Stimulated activated CD8-positive, alpha-beta memory T cell treated with anti-CD3 and anti-CD28 coated beads, Interleukin-12 subunit alpha, Interleukin-12 subunit beta, amount 100 ng/mL, for 24 hours (primary cell): ENCODE data around the gene MLNR.

ENCODE experiments used
- DNase-seq: peaks from one replicate; pipeline ENCODE4 v3.0.0-alpha.2; 2020; ENCODE audit errors: extremely low read depth

Gene MLNR, protein sequence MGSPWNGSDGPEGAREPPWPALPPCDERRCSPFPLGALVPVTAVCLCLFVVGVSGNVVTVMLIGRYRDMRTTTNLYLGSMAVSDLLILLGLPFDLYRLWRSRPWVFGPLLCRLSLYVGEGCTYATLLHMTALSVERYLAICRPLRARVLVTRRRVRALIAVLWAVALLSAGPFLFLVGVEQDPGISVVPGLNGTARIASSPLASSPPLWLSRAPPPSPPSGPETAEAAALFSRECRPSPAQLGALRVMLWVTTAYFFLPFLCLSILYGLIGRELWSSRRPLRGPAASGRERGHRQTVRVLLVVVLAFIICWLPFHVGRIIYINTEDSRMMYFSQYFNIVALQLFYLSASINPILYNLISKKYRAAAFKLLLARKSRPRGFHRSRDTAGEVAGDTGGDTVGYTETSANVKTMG

DNA sequence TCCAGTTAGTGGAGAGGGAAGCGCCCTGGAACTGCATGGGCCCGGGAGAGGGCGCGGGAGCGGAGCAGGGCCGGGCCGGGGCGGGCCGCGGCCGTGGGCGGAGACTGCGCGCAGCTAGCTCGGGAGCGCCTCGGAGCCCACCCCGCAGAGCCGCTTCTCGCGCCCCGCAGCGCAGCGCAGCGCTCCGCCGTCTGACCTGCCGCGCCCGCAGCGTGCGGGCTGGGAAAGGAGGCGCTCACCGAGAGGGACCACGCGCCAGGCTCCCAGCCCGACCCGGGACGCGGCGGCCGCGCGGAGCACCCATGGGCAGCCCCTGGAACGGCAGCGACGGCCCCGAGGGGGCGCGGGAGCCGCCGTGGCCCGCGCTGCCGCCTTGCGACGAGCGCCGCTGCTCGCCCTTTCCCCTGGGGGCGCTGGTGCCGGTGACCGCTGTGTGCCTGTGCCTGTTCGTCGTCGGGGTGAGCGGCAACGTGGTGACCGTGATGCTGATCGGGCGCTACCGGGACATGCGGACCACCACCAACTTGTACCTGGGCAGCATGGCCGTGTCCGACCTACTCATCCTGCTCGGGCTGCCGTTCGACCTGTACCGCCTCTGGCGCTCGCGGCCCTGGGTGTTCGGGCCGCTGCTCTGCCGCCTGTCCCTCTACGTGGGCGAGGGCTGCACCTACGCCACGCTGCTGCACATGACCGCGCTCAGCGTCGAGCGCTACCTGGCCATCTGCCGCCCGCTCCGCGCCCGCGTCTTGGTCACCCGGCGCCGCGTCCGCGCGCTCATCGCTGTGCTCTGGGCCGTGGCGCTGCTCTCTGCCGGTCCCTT is at the start of gene MLNR:
Gene MLNR, plus strand, starts transcription at position 303 of the 820 bp plus-strand sequence. Its CDS starts 0 bp downstream, at position 303.
- DNase-seq = no peak

DNA sequence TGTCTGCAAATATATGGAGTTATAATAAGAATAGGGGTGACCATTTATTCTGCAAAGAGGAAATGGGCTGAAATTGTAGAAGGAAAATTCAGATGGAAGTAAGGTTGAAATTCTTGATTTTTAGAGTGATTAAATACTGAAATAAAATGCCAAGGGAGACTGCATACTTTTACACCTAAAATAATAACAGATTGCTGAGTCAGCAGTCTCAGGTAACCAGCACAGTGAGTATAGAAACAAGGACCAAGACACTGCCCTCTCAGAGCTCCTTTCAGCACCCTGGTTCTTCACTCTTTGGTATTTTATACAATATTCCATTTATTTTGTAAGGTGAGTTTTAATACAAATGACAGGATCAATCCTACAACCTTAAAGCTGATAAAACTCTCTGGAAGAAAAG is 48.8 kb upstream of the MLNR start:
- no peak for DNase-seq

DNA sequence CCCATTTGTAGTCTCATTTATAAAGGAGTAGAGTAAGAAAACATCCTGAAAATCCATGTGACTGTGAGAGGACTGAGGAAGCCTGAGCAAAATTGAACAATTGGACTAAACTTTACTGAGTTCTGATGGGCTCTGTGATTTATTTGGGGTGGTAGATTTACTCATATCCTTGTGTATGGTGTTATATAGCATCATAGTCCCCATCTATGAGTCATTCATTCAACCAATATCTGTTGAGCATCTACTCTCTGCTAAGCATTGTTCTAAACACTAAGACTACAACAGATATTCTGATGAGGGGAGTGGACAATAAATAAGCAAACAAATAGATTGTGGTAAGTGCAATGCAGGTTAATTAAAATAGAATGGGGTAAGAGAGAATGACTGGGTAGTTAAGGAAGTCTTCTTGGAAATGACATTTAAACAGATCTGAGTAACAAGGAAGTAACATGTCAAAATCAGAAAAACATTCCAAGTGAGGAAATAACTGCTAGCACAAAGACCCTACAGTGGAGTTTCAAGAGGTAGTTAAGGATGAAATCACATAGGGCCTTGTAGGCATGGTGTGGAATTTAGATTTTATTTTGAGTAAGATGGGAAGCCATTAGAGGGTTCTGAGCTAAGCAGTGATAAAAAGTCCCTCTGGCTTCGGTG is 36.3 kb upstream of the MLNR start:
- DNase-seq = no peak

DNA sequence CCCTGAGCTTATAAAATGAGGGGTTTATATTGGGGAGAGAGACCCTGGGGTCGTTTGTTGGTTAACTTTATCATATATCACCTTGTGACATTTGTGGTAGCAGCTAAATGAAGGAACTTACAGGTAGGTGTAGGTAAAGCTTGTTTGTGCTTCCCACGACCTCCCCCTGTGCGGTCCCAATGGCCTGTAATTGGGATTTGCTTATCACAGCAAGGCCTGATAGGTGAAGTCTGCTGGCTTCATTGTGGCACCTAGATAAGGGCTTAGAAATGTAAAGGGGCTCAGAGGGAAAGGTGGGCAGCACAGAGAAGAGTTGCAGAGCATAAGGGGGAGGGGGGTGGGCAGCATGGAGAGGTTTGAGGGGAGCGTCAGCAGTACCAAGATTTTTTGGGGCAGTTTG is 35.5 kb upstream of the MLNR start:
- no peak for DNase-seq

DNA sequence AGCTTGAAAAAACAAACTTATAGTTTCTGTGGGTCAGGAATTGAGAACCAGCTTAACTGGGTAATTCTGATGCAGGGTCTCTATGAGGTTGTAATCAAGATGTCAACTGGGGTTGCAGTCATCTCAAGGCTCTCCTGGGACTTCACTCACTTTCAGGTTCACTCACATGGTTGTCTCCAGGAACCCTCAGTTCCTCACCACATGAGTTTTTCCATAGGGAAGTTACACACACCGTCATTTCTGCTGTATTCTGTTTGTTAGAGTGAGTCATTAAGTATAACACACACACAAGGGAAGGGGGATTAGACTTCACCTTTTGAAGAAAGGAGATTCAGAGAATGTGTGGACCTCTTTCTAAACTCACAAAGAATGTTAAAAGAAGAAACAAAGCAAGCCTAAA is 34.9 kb upstream of the MLNR start:
- DNase-seq = no peak

DNA sequence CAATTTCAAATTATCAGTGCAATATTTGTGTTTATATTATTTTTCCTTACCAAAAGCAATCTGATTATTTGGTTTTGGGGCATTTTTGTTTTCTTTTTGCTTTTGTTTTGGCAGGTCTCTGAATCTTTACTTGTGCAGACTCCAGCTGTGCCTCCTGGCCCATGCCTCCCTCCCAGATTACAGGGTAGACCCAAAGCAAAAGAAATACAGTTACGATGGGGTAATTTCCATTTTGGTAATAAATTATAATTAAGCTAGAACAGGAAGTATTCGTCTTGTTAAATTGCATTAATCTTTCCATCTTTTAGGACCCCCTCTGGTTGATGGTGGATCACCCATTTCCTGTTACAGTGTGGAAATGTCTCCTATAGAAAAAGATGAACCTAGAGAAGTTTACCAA is 29.2 kb upstream of the MLNR start:
- no peak for DNase-seq

DNA sequence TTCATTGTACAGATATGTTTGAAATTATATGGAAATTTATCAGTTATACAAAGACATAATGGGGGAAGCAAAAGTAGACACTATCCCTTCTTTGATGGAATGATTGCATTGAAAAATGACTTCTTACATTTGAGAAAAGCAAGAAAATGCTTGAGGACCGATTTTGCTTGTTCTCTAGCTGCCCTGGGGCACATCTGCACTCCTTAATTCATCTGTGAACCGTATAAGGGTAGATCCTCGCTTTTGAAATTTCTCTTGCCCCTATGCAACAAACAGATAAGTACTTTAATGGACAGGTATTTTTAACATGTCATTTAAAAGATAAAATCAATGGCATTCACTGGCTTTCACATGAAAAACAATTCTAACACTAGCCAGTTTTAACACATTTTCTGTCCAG is 13.5 kb upstream of the MLNR start:
- DNase-seq = no peak

DNA sequence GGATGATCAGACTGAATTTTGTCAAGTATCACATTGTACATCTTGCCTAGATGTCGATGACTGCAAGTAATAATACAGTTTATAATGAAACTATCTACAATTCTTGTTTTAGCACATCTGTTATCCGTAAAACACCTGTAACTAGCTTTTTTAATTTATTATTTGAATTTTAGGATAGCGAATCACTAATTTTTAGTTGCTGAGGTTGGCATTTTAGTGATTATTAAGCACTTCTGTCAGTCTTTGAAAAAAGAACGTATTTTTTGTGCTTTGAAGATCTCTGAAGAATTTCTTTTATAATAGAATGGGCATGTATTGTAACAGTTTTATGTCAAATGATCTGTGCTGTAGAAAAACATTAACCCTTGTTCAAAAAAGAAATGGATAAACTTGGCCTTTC is 11.5 kb upstream of the MLNR start:
- no peak for DNase-seq

DNA sequence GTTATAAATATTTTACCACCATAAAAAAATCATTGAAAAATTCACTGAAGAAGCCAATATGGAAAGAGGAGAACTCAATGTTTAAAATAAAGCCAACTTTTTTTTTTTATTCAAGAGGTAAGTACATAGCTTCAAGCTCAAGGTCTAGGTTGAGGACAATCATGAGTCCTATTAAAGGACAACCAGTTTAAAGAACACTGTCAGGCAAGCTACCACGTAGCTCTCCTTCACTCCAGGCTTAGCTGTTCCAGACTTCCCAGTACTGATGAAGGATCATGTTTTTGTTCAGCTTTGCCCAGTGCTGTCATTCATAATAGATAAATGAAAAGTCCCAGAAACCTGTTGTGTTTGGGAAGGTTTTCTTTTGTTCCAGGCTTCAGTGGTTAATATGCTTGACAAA is 10.0 kb upstream of the MLNR start:
- DNase-seq = no peak

DNA sequence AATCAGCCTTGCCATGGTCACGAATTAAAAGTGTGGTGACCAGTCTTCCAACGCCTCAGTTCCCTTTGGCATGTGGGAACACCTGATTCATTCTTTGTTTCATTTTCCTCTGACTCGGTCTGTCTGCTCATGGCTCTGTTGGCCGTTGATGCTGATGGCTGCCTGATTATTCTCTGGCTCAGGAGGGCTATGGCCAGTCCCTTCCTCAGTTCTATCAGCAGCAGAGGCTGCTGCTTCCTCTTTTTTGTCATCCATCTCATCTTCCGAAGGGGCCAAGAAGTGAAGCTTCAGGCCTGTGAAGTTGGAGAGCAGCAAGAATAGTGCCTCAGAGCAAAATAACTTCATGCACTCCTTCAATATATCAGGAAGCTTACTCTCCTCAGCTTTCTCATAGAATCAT is 9.5 kb upstream of the MLNR start:
- no peak for DNase-seq

DNA sequence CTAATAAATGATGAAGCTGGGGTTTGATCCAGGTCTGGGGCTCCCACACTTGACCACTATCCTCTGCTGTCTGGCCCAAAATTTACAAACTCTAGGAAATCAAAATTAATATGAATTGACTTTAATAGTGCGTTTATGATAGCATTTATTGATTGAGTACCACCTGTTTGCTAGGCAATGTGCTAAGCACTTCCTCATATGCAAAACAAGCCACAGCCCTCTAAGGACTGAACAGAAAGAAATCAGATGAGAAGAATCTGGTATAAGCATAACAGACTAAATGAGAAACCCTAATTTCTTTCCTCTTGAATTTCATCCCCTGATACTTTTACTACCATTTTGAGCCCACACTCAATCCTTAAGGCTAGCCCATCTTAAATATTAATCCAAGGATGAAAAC is 6.6 kb upstream of the MLNR start:
- no peak for DNase-seq

DNA sequence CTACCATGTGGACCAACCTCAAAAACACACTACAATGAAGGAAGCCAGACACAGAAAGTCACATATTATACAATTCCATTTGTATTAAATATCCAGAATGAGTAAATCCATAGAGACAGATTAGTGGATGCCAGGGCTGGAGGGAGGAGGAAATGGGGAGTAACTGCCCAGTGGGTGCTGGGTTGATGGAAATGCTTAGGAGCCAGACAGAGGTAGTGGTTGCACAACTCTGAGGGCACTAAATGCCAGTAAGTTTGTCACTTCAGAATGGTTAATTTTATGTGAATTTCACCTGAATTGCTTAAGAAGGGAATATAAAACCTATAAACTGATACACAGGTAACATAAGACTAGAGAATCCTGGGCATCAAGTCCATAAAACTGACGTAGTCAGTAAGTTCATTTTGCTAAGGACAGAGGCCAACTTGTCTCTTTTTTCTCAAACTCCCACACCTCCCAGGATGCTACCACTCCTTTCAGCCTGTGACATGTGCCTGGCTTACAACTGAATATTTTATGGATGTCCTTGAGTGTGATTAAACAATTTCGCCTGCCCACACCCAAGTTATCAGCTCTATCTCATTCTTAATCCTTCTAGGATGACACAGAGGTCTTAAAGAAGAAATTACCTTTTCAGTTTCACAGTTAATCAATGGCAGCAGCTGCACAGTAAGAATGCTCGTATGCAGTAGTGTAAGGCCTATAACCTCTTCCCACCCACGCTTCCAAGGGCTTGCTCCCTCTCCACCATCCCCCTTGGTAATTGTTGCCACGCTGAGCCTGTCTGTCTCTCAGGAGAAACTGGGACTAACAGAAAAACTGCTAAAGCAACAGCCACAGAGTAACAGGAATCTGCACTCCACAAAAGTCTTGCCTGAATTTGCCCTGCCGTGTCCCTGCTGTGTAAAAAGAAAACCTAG is 5.9 kb upstream of the MLNR start:
- no peak for DNase-seq

DNA sequence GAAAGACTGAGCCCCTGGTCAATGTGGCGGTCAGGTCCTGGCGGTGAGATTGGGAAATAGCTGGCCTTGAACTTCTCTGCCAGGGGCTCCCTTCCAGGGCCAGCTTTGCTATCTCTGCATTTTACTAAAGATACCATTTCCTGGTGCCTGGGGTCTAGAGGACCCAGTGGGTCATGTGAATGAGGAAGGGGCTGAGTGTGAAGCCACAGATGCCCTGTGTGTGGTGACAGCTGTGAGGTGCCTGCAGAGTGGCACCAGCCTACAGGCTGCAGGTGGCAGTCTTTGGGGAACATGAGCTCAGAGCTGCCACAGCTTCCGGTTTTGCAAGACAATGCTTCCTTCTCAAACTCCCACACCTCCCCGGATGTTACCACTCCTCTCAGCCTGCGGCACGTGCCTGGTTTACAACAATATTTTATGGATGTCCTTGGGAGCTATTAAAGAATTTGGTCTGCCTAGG is 5.2 kb upstream of the MLNR start:
- DNase-seq = no peak

DNA sequence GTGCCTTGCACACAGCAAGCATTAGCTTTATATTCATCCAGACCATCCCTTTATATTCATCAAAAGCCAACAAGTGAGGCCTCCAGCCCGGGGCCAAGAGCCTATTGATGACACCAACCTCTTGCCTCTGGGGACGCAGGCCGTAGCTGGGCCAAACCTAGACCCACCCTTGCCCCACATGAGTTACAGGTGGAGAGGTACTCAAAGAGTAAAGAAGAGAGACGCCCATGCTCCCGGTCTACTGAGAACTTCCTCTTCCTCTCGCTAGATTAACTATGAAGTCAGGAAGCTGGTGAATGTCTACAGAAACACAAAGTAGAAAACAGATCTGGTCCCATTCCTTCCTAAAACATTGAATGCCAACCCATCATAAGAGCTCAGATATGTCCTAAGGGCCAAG is 3.8 kb upstream of the MLNR start:
- DNase-seq = no peak

DNA sequence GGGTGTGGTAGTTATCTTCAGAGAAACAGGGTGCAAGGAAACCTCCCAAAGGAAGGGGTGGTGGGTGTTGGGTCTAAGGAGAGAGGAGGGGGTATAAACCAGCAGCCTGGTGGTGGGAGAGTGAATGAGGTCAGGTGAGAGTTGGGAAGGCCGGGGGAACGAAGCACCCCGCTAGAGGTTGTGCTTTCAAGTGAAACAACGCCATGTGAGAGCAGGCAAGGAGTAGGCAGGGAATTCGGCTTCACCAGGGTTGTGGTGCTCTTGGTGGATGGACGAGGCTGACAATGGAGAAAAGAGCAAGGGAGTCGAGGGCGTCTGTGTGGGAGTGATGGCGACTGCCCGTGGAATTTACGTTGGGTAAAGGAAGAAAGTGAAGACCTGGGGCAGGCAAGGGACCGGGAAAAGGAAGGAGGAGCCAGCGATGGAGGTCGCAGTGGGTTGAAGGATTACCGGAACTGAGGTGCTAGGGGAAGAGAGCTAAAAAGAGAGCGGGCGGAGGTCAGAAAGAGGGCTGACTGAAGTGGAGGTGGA is 2.1 kb upstream of the MLNR start:
- no peak for DNase-seq

DNA sequence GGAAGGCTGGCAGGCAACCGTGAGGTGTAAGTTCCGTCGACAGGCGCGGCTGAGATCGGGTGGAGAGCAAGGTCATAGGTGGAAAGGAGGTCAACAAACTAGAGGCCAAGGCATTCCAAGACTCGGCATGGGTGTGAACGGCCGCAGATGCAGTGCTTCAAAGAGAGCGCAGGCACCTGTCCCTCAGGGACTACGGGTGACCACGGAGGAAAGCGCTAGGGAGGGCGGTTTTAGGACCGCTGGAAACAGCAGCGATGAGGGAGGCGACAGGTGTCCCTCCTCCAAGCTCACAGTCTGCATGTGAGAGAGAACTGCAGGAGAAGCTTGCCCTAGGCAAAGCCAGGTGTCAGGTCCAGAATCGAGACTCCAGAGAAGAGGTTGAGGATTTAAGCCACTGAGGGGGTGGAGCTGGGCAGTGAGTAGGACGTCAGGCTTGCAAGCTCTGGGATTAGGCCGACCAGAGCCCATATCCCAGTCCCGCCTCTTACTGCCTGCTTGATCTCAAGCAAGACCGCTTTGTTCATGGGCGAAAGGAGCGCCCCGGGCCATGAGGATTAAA is 1.6 kb upstream of the MLNR start:
- no peak for DNase-seq

DNA sequence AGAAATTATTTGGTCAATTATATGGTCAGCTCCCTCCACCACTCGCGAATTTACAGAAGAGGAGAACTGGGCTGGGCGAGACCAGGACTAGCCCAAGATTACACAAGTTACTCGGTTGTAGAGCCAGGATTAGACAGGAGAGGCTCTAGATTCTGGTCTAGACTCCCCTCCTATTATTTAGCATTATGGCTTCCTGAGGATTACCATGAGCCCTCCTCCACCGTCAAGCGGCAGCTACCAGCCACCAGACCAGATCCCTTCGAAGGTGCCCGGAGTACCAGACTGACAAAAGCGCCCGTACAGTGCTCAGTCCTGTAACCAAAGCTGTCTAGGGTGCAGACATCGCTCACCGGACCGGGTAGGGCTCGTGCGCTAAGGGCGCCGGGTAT is 497 bp upstream of the MLNR start:
- no peak for DNase-seq

DNA sequence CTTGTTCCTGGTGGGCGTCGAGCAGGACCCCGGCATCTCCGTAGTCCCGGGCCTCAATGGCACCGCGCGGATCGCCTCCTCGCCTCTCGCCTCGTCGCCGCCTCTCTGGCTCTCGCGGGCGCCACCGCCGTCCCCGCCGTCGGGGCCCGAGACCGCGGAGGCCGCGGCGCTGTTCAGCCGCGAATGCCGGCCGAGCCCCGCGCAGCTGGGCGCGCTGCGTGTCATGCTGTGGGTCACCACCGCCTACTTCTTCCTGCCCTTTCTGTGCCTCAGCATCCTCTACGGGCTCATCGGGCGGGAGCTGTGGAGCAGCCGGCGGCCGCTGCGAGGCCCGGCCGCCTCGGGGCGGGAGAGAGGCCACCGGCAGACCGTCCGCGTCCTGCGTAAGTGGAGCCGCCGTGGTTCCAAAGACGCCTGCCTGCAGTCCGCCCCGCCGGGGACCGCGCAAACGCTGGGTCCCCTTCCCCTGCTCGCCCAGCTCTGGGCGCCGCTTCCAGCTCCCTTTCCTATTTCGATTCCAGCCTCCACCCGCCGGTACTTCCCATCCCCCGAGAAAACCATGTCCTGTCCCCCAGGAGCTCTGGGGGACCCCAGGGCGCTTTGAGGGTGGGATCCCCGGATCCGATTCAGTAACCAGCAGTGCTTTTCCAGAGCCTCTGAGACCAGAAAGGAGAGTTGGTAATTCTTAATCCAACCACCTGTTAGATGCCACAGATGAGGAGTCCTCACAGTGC is 885 bp downstream of the MLNR start:
- no peak for DNase-seq

DNA sequence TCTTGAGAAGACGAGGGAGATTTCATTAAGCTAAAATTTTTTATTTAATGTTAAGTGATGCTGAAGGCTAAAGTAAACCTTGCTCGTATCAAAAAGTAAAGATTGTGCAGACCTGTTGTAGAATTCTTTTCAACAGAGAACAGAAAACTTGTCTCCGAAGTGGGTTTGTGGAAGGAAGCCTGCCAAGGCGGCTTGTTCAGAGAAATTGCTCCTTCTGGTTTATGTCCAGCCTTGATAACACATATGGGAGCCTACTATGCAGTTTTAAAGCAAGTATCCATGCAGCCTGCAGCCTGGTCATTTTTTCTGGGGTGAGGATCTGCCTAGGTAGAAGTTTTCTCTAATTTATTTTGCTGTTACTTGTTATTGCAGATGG is 1.4 kb downstream of the MLNR start:
- DNase-seq = no peak
